NCI-H1694 (cell line): ENCODE measurements around the gene SAT2.
"Not testable (repeated sequence)": the region's sequence is repeated elsewhere in the genome, so short reads cannot be mapped to it uniquely, and the experiment has no call there.

Source experiments
- DNase-seq: peaks from one replicate; lab custom pipeline; 2025; lab: John Stamatoyannopoulos, UW

SAT2 gene

DNA sequence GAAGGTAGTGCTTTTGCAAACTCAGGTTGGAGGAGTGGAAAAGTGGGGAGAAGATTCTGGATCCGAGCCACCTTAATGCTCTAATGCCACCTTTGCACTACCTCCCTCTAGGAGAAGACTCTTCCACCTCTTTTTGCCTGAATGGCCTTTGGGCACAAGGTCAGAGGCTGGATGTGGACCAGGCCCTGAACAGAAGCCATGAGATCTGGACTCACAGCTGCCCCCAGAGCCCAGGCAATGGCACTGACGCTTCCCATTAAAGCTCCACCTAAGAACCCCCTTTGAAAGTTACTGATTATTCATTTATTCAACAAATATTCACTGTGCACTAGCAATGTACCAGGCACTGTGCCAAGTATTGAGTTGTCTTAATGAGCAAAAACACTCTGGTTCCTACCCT is 5.5 kb upstream of the SAT2 start:
- no peak for DNase-seq

DNA sequence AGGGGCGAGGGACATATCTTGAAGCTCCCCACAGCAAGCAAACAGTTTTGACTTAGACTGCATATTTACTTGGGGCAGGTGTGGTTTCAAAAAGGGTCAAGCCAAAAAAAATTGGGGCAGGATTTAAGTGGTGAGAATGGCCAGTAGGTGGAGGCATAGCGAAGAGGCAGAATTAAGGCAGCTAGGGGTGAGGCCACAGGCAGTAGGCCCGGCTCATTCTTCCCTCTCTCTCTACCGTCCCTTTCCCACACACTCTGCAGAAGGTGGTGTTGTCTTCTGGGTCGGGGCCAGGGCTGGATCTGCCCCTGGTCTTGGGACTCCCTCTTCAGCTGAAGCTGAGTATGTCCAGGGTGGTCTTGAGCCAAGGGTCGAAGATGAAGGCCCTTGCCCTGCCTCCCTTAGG is 4.9 kb upstream of the SAT2 start:
- DNase-seq, result peak; percentile 55

DNA sequence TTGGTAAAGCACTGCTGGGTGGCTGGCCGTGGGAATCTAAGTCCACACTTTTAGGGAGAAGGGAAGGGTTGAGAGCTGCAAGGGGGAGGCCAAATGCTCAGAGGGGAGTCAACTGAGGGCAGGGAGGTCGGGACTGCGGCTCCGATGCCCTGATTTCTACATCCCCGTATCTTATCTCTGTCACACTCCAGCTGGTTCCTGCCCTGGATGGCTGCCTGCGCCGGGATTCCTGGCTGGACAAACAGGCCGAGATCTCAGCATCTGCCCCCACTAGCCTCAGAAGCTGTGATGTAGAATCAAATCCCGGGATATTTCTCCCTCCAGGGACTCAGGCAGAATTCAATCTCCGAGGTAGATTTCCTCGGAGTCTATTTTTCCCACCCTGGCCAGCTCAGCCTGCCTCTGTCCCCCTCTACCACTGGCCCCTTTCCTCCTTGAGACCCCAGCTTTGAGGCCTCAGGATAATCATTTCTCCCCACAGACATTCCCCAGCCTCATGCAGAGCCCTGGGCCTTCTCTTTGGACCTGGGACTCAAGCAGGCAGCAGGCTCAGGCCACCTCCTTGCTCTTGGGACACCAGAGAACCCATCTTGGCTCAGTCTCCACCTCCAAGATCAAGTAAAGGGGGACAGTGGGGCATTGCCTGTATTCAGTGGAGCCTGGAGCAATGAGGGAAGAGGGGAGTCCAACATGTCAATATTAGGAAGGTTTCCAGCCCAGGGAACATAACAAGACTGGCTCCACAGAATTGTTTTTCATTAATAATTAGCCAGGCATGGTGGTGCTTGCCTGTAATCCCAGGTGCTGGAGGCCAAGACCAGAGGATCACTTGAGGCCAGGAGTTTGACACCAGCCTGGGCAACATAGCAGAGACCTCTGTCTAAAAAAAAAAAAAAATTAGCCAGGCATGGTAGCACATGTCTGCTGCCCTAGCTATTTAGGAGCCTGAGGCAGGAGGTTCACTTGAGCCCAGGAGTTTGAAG is 4.1 kb upstream of the SAT2 start:
- DNase-seq, result no peak

DNA sequence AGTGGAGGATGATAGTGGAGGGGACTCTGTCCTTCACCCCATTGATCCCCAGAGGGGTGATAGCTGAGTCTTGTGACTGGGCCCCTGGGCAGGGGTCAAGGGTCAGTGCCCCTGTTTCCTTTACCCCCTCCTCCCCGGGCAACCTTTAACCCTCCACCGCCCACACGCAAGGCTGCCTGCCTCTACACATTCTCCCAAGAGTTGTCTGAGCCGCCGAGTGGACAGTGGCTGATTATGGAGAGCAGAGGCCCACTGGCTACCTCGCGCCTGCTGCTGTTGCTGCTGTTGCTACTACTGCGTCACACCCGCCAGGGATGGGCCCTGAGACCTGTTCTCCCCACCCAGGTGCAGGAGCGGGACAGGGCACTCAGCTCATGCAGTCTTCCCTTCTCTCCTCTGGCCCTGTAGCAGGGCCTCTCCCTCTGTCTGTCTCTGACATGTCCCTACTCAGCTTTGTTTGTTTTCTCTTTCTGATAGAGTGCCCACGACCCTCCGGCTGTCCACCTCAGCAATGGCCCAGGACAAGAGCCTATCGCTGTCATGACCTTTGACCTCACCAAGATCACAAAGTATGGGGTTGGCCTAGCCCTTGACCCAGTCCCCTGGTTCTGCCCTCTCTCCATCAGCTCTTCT is 2.4 kb upstream of the SAT2 start, which contains the start of gene SHBG:
SHBG (plus strand) TSS at position 197 of the 633 bp plus-strand sequence; CDS start at position 235, 38 bp downstream.
- DNase-seq, result no peak

DNA sequence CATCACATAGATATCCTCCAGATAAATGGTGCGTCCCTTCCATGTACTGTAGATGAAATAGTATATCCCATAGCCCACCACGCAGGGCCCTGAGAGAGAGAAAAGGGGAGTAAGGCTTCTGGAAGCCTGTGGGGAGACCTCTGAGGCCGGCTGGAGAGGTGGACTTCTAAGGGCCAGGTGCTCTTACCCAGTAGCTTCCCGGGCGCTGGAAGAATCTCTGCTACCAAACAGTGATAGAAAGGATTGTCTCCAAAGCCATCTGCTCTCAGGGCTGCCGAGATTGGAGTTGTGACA is 718 bp downstream of the SAT2 start:
- no peak for DNase-seq

DNA sequence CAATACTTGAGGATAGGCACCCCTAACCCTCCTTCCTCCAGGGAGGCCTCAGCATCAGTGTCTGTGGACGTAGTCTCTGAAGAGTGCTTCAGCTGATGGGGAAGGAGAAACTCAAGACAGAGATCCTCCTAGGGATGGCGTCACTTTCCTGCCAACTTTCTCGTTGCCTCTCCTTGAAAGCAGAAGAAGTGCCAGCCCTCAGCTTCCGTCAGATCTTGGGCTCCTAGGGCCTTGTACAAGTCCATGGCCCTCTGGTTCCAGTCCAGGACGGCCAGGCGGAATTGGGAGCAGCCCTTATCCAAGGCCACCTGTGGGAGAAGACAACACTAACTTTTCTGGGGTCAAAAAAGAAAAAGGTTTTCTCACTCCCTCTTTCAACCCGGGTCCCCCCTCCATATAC is 1.3 kb downstream of the SAT2 start:
- DNase-seq, result no peak

DNA sequence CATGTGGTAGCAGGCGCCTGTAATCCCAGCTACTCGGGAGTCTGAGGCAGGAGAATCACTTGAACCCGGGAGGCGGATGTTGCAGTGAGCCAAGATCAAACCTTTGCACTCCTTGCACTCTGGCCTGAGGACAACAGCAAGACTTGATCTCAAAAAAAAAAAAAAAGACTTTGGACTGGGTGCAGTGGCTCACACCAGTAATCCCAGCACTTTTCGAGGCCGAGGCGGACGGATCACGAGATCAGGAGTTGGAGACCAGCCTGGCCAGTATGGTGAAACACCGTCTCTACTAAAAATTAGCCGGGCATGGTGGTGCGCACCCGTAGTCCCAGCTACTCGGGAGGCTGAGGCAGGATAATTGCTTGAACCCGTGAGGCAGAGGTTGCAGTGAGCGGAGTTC is 1.9 kb downstream of the SAT2 start:
- DNase-seq, result not testable (repeated sequence)

DNA sequence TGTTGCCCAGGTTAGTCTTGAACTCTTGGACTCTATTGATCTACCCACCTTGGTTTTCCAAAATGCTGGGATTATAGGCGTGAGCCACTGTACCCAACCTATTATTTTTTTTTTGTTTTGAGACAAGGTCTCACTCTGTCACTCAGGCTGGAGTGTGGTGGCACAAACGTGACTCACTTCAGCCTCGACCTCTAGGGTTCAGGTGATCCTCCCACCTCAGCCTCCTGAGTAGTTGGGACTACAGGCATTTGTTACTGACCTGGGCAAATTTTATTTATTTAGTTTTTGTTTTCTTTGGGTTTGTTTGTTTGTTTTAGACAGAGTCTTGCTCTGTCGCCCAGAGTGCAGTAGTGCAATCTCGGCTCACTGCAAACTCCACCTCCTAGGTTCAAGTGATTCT is 4.0 kb downstream of the SAT2 start:
- no peak for DNase-seq

DNA sequence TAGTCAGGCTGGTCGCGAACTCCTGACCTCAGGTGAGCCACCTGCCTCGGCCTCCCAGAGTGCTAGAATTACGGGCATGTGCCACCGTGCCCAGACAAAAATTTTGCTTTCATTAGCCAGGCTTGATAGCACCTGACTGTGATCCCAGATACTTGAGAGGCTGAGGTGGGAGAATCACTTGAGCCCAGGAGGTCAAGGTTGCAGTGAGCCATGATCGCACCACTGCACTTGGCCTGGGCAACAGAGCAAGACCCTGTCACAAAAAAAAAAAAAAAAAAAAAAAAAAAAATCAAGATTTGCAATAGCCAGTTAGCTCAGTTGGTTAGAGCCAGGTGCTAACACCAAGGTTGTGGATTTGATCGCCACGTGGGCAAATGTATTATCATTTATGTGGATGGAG is 6.8 kb downstream of the SAT2 start:
- DNase-seq, result no peak

DNA sequence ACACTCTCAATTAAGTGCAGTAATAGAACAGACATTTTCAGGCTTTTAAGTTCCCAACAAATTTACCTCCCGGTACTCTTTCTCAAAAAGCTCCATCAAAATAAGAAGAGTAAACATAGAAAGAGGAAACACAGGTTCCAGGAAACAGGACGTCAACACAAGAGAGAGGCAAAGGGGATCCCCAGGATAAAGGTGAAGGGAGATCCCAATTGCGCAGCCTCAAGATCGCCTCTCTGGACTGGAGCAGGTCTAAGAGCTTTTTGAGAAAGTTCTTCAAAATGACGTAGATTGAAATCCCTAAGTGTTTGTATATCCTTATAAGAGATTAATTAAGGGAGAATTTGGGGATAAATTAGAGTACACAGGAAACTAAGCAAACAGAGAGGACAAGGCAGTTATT is 9.0 kb downstream of the SAT2 start:
- no peak for DNase-seq

DNA sequence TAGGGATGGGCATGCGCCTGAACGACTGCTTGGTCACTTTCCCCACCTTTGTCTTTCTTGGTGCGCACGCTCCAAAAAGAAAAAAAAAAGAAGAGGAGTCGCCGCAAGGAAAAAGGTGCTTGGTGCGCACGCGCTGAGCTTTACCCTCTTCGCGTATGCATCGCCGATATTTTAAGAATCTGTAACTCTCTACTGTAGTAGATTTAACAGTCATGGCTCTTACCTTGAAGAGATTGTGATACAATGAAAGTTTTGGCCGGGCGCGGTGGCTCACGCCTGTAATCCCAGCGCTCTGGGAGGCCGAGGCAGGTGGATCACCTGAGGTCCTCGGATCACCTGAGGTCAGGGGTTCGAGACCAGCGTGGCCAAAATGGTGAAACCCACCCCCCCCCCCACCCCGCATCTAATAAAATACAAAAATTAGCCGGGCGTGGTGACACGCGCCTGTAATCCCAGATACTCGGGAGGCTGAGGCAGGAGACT is 12.3 kb downstream of the SAT2 start:
- DNase-seq, result no peak

DNA sequence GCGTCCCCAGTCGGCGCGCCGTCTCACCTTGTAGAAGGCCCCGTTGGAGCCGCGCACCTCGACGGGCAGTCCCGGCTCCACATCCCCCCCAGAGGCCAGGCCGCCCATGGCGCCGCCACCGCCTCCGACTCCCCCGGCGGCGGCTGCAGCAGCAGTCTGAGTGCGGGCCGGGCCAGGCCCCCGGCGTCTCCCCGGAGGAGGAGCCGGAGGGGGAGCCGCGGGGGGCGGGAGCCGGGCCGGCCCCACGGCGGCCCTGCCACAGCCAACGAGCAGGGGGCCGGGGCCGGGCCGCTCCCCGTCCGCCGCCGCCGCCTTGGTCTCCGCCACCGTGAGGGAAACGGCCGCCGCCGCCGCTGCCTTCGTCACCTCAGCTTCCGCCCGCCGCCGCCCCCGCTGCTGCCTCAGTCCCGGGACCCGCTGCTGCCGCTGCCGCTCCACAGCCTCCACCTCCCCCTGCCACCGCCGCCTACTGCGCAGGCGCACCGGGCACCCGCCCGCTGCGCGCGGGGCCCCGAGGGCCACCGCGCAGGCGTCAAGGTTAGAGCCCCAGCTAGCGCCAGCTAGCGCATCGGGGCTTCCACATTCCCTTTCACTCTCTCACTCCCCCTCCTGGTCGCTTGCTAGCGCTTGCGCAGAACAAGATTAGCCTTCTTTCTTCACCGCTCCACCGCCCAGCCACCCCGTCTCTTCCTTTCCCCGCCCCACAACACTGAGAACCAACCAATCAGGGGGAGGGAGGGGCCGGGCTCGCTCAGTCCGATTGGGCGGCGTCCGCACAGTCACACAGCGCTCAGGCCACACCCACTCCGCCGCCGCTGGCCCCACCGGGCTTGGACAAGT is 13.0 kb downstream of the SAT2 start, which contains the start of gene FXR2:
FXR2 (minus strand) TSS at position 473 of the 840 bp plus-strand sequence; CDS start at position 108, 365 bp downstream.
- peak; percentile 99 for DNase-seq

DNA sequence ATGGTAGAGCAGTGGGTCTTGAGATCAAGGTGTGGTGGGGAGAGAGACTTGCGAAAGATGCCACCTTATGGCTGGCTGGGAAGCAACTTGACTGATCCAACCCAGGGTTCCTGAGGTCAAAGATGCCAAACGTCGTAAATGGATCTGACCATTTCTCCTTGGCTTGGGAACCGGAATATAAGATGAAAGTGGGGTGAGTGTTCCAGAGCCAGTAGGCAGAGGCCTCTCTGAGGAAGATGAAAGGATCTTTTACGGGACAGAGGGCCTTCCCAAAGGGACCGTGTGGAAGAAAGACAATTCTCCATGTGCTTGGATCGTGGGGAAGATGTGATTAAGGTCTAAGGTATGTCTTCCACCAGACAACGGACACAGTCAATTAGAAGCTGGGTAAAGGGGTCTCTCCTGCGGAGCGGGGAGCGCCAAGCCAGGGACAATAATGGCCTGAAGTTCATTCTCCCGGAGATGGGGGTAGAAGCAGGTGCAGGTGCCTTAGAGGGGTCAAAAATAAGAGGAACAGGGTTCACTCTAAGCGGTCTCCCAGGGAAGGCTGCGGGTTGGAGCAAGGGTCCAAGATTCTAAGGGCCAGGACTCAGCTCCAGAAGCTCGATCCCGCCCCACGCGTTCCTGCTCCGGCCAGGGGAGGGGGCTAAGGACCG is 13.7 kb downstream of the SAT2 start:
- DNase-seq, result no peak

DNA sequence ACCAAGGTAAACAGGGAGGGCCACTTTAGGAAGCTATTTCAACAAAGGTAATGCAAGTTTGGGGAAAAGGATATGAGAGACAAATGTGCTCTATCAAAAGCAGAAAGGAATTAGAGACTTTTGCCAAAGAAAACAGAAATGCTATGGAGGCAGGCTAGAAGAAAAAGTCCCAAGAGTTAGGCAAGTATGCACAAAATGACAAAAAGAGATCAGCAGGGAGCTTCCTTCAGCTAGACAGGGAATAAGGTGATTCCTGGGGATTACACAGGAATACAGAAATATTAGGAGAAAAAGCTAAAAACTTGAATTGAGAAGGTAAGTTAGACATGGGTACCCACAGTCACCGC is 15.4 kb downstream of the SAT2 start:
- DNase-seq, result no peak

DNA sequence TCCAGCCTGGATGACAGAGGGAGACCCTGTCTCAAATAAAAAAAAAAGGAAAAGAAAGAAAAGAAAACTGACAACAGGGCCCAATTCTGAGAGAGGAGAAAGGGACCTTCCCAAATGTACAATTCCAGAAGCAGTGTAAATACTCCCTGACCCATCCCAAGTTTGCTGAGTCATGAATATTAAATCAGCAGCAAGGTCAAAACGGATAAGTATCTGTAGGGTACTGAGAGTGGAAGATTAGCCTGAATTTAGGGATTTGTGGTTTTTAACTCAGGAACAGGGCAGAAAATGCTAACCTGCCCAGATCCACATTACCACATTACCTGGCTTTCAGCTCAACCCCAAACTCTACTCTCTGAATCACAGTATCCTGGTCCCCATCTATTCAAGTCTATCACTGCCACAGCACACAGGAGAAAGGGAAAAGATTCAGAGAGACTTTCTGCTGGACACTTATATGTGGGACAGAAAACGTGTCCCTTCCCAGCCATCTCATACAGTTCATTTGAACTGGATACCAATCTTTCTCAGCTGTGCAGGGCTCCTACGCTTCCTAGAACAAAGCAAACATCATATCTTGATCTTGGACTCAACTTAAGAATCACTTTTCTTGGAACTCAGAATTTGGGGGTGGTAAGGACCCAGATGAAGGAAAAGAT is 15.9 kb downstream of the SAT2 start:
- DNase-seq, result no peak

DNA sequence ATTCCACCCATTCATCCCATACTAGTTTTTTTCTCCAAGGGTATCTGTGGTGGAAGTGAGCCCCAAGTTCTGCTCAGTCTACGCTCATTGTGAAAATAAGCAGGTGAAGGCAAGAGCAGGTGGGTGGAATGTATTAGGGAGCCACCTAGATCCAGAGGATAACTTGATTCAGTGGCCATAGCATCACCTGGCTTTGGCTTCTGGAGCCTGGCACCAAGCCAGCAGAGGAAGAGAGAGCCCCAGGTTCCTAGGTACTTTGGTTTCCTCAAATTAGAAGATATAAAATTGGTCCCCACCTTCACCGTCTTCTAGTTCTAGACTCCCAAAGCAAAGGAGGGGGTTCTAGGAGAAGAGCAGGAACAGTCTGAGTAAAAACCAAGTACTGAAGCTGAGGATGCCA is 17.0 kb downstream of the SAT2 start:
- DNase-seq, result no peak

DNA sequence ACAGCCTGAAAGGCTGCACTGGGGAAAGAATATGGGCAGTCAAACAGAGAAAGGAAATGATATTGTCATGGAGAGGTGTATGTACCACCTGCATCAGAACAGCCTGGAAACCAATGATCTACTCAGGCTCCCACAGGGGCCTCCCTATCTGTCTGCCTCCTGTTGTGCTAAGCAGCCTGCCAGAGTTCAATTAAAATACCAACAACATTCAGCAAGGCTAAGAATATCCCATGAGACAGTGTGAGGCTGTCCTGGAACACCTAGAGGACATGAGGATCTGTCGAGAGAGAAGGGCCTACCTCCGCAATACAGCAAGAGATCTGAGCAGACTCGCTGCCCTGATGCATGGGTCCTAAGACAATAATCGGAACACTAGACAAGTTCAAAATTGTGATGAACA is 21.3 kb downstream of the SAT2 start:
- no peak for DNase-seq

DNA sequence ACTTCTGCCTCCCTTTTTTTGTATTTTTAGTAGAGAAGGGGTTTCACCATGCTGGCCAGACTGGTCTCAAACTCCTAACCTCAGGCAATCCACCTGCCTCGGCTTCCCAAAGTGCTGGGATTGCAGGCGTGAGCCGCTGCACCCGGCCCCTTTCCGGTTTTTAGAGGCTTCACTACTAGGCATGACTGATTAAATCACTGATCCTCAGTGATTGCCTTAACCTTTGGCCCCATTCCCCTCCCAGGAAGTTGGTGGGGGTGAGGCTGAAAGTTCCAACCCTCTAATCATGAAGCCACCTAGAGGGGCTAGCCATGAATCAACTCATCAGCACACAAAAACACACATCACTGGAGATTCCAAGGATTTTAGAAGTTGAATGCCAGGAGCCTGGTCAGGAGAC is 30.1 kb downstream of the SAT2 start:
- not testable (repeated sequence) for DNase-seq

DNA sequence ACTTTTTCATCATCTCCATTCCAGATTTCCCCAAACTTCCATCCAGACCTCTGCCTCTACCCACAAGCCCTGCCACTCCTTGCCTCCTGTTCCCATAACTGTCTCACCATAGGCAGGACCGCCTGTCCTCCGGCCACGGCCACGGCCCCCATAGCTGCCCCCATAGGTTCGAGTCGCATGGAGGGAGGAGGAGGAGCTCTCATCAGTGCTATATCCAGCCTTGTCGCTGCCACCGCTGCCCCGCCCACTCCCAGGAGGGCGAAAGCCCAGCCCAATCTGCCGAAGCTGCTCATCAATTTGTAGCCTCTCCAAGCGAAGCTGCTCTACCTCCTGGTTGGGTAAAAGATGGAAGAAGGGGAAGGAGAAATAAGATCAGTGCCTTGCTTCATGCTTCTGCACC is 34.3 kb downstream of the SAT2 start:
- DNase-seq, result no peak

DNA sequence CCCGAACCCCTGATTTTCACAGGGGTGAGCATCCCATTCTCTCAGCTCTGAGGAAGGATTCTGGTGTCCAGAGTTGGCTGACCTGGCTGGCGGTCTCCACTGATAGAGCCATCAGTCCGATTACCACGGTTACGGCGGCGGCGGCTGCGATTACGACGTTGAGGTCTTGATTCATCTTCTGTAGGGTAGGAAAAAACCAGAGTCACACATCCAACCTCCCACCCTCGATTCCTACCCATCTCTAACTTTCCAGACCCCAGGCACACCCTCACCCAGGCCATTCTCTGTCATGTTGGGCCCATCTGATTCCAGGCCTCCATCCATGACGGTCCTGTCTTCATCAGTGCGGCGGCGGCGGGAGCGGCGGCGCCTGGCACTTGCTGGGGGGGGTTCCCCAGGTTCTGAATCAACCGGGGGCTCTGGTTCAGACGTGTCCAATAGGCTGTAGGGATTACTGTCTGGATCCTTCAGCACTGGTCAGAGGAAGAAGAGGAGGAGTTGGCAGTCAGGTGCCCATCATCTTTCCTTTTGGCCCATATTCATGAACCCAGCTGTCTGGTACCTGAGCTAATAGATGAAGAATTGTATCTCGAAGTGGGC is 35.1 kb downstream of the SAT2 start:
- DNase-seq, result no peak

DNA sequence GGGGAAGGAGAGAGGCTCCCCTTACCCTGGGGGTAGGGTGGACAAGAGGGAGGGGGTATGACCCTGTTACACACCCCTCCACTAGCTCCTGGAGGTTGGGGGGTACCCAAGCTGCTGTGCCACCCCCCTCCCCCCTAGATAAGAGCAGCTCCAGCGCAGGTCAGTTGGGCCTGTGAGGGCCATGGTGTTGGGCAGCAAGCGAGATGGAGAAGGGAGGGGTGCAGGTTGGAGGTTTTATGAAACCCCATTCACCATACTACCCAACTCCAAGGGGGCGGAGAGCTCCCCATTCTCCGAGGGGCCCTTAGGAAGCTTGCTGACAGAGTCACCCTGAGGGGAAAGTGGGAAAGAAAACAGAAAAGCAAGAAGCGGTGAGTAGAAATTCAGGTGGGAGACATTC is 36.0 kb downstream of the SAT2 start:
- DNase-seq, result no peak
